Upper lobe of right lung (tissue), 1 donor: ENCODE measurements around the gene ZBTB7C. TPM values are rescaled to one million over a fixed set of nuclear protein-coding genes. Genes with fewer than 3 reads are reported as not detected.

Experiments used
- ATAC-seq: fragments of 200-7000 bp; cut with Tn5 transposase; one replicate; pipeline ENCODE4 v1.9.1; 2020; ENCODE audit warnings: mild to moderate bottlenecking, moderate library complexity
- DNase-seq: peaks from one replicate; pipeline ENCODE4 v3.0.0-alpha.2; 2020
- H3K27ac ChIP-seq: fragments of 200-600 bp; one replicate; pipeline ENCODE4 v1.8.0; 2022
- H3K27me3 ChIP-seq: fragments of 200-600 bp; one replicate; pipeline ENCODE4 v1.8.0; 2022; ENCODE audit warnings: mild to moderate bottlenecking
- H3K36me3 ChIP-seq: fragments of 200-600 bp; one replicate; pipeline ENCODE4 v1.8.0; 2022
- H3K4me1 ChIP-seq: fragments of 200-600 bp; one replicate; pipeline ENCODE4 v1.8.0; 2022
- H3K4me3 ChIP-seq: fragments of 200-600 bp; one replicate; pipeline ENCODE4 v1.8.0; 2022; ENCODE audit warnings: mild to moderate bottlenecking
- H3K9me3 ChIP-seq: fragments of 200-600 bp; one replicate; pipeline ENCODE4 v1.8.0; 2022
- CTCF ChIP-seq: fragments of 200-600 bp; IDR thresholded peaks from one replicate; pipeline ENCODE4 v1.8.0; 2022; ENCODE audit warnings: antibody characterized with exemption
- intact Hi-C: fragments of 100-400 bp; cut with DNase I; formaldehyde crosslinking; loops from one replicate; pipeline ENCODE4 v1.11.0; 2022
- total RNA-seq: library from RNA; stranded (reverse); fragmentation: NEBNext Ultra II Directional; extraction: Animal tissue kit (Norgen Biotek cat#: 25700); gene quantifications from one replicate; pipeline ENCODE4 v1.2.1, GENCODE V29; 2021
- donor health status: DM: no; HTN: yes; CAD: no; lungs with severe emphysema.

ZBTB7C gene
- total RNA-seq, 1 donor from 2014 or later, result 17.7 TPM

DNA sequence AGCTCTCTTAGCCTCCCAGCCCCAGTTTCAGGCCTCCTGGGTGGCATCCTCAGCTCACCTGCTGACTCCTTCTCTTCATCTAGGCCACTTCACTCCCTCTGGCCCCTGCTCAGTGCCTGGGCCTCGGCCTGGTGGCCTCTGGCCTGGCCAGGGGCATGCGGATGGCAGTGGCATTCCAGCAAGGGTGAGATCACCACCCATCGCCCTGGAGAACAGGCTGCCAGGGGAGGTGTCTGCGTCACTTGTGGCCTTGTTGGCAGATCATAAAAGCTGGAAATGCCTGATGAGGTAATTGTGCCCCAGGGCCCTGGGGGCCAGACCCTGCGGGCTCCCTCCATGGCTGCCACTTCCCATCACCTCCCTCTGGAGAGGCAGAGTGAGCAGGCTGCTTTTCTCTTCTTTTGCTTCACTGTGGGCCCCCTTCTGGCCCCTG is 406.2 kb downstream of the ZBTB7C start:
- no peak for TF ChIP-seq CTCF
- Histone ChIP-seq H3K4me3 (no peak overlapping the region), H3K9me3 (no peaks in the 10 kb centered on the region), H3K4me1 (peaks cover 4% of the 10 kb centered on the region), H3K36me3 (no peaks in the 10 kb centered on the region), H3K27ac (no peak overlapping the region), H3K27me3 (no peaks in the 10 kb centered on the region)
- peak; percentile 77 for DNase-seq
- intact Hi-C loops, result no loop called here
- ATAC-seq, result peak; percentile 84

- no peak for TF ChIP-seq CTCF
- H3K27ac ChIP-seq, result no peak overlapping the region
- H3K9me3 ChIP-seq, result no peaks in the 10 kb centered on the region
- H3K27me3 ChIP-seq, result no peaks in the 10 kb centered on the region
- no peak overlapping the region for H3K4me3 ChIP-seq
- no peaks in the 10 kb centered on the region for H3K4me1 ChIP-seq
- intact Hi-C loops, result no loop called here
- no peak for ATAC-seq
- no peaks in the 10 kb centered on the region for H3K36me3 ChIP-seq
- no peak for DNase-seq
Measured at GRCh38 chr18:48000701-48001100, 408.5 kb downstream of the ZBTB7C start.

DNA sequence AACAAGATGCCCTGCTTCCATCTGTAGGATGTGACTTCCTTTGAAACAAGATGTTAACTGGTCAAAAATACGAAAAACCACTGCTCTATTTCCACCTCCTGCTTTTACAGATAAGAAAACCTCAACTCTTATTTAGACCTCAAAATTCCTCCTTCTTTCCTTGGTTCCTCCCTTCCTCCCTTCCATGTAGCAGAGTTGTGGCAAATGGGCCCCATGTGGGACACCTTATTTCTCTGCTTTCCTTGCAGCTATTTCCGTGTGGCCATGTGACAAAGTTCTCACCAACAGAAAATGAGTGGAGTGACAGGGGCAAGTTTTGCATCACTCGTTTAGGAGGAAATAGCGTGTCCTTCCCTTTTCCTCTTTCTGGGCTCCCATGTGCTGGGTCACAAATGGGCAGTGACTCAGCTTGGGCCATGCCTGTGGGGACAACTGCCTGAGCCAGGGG is 409.4 kb downstream of the ZBTB7C start:
- Histone ChIP-seq H3K4me1 (no peaks in the 10 kb centered on the region), H3K9me3 (no peaks in the 10 kb centered on the region), H3K27me3 (no peaks in the 10 kb centered on the region), H3K27ac (no peak overlapping the region), H3K36me3 (no peaks in the 10 kb centered on the region), H3K4me3 (no peak overlapping the region)
- no peak for TF ChIP-seq CTCF
- DNase-seq (no peak), ATAC-seq (peak; percentile 63)
- intact Hi-C loops, result no loop called here

DNA sequence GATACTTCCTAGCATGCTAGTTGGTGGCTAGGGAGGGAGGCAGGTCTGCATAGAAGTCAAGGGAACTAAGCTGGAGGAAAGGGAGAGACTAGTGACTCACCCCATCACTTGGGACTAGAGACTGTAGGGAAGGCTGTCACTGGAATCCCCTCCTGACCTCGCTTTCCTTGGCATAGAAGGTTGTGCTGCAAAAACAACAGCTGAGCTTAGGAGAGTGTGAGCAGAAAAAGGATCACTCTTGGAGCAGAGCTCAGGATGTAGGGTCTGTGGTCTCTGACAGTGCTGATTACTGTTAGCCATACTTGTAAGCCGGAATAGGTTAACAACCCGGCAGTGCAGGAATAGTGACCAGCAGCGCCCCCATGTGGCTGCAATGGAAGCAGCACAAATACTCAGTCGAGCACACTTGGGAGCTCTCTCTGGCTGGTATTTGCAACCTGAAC is 411.8 kb downstream of the ZBTB7C start:
- ATAC-seq, result peak; percentile 42
- Histone ChIP-seq H3K9me3 (no peaks in the 10 kb centered on the region), H3K27me3 (no peaks in the 10 kb centered on the region), H3K36me3 (no peaks in the 10 kb centered on the region), H3K27ac (no peak overlapping the region), H3K4me3 (no peak overlapping the region), H3K4me1 (no peaks in the 10 kb centered on the region)
- intact Hi-C loops, result no loop called here
- DNase-seq, result no peak
- TF ChIP-seq CTCF, result peak; percentile 34

DNA sequence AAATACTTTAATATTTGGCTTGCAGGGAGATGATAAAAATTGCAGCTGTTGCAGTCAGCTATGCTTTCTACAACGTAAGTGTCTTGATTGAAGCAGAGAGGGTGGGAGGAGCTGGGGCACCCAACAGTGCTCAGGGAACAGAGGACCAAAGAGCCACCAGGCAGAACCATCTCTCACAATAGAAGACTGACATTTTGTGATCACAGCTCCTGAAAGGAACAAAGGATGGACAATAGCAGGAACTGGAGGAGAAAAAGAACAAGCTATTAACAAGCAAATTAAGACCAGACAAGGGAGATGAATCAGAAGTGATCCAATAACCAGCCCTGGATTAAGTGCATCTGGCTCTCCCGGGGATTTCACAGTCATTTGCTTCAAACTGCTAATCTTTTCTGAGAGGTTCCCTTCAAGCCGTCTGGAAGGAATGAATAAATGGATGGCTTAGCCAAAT is 413.1 kb downstream of the ZBTB7C start:
- H3K4me3 ChIP-seq, result no peak overlapping the region
- ATAC-seq, result no peak
- H3K27ac ChIP-seq, result no peak overlapping the region
- no peaks in the 10 kb centered on the region for H3K4me1 ChIP-seq
- no peak for TF ChIP-seq CTCF
- H3K9me3 ChIP-seq, result no peaks in the 10 kb centered on the region
- H3K36me3 ChIP-seq, result no peaks in the 10 kb centered on the region
- no peaks in the 10 kb centered on the region for H3K27me3 ChIP-seq
- no peak for DNase-seq
- intact Hi-C loops, result no loop called here

DNA sequence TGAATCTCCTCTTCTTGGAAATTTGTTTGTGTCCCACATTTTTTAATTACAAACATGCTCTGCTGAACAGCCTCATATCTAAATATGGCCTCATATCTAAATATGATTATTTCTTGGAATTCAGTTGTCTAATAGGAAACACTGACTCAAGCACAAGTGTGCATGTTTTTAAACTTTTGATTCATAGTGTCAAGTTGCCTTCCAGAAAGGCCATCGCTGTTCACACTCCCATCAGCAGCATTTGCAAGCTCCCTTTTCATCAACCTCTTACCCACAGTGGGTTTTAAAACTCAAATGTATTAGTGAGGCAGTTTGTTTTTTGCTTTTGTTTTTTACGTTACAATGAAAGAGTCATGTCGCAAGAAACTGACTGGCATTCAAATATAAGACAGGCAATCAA is 413.5 kb downstream of the ZBTB7C start:
- TF ChIP-seq CTCF, result no peak
- intact Hi-C loops, result no loop called here
- DNase-seq (no peak), ATAC-seq (no peak)
- Histone ChIP-seq H3K36me3 (no peaks in the 10 kb centered on the region), H3K27me3 (no peaks in the 10 kb centered on the region), H3K9me3 (no peaks in the 10 kb centered on the region), H3K27ac (no peak overlapping the region), H3K4me1 (no peaks in the 10 kb centered on the region), H3K4me3 (no peak overlapping the region)
